IMR-90 (cell line): Measurements from ENCODE around the gene MYEOV. TPM values are rescaled to one million over a fixed set of nuclear protein-coding genes. Genes with fewer than 3 reads are reported as not detected.

Source experiments
- ATAC-seq: fragments of 200-7000 bp; cut with Tn5 transposase; 2 replicates; pipeline ENCODE4 v1.9.1; 2020; ENCODE audit warnings: low read depth, mild to moderate bottlenecking, moderate library complexity
- BruUV-seq: library from RNA; stranded (reverse); fragments of 400-500 nt; replicated peaks from 2 replicates; lab custom pipeline; 2021; lab: Mats Ljungman, UMichigan
- CTCF ChIA-PET: fragments of 300-600 bp; formaldehyde crosslinking; extraction: SDS; loops from one replicate; lab custom pipeline; 2021; ENCODE audit warnings: antibody characterized with exemption; lab: Yijun Ruan, JAX
- POLR2A ChIA-PET: fragments of 300-600 bp; sonication (Branson Sonifier 250); formaldehyde crosslinking; loops from one replicate; lab custom pipeline; 2022; ENCODE audit warnings: antibody characterized with exemption; ENCODE audit not compliant: unreplicated experiment; lab: Charles Lee
- DNase-seq: peaks from one replicate; pipeline ENCODE4 v3.0.0; 2013
- H2AFZ ChIP-seq: replicated peaks from 2 replicates; pipeline ENCODE3; 2013; ENCODE audit warnings: low read length, mild to moderate bottlenecking; ENCODE audit not compliant: poor library complexity
- H2AK5ac ChIP-seq: 2 replicates; pipeline ENCODE4 v1.6.1; 2013; ENCODE audit warnings: low read depth, low read length, inconsistent platforms
- H2AK9ac ChIP-seq: replicated peaks from 2 replicates; pipeline ENCODE3; 2013; ENCODE audit warnings: mild to moderate bottlenecking, low read depth, low read length, moderate library complexity; ENCODE audit not compliant: poor library complexity
- H2BK120ac ChIP-seq: 2 replicates; pipeline ENCODE4 v1.6.1; 2013; ENCODE audit warnings: low read depth, low read length, inconsistent platforms
- H2BK15ac ChIP-seq: 3 replicates; pipeline ENCODE4 v1.6.1; 2013; ENCODE audit warnings: low read depth, low read length, inconsistent platforms
- H2BK20ac ChIP-seq: 2 replicates; pipeline ENCODE4 v1.6.1; 2013; ENCODE audit warnings: low read depth, mild to moderate bottlenecking, inconsistent platforms, low read length, moderate library complexity
- H2BK5ac ChIP-seq: 2 replicates; pipeline ENCODE4 v1.6.1; 2013; ENCODE audit warnings: mild to moderate bottlenecking, low read depth, low read length, inconsistent platforms; ENCODE audit not compliant: poor library complexity, severe bottlenecking
- H3K14ac ChIP-seq: replicated peaks from 2 replicates; pipeline ENCODE4 v1.6.1; 2013; ENCODE audit warnings: low read depth, low read length, inconsistent platforms
- H3K18ac ChIP-seq: 2 replicates; pipeline ENCODE4 v1.6.1; 2013; ENCODE audit warnings: low read depth, low read length, control low read depth
- H3K23ac ChIP-seq: 2 replicates; pipeline ENCODE4 v1.6.1; 2013; ENCODE audit warnings: low read depth, low read length, inconsistent platforms
- H3K27ac ChIP-seq: 2 replicates; pipeline ENCODE4 v1.5.1; 2013; ENCODE audit warnings: mild to moderate bottlenecking, control low read depth, low read length; ENCODE audit not compliant: insufficient read depth
- H3K27me3 ChIP-seq: 2 replicates; pipeline ENCODE4 v1.6.1; 2013; ENCODE audit warnings: low read length; ENCODE audit not compliant: control insufficient read depth, insufficient read depth
- H3K36me3 ChIP-seq: 2 replicates; pipeline ENCODE4 v1.6.1; 2013; ENCODE audit warnings: low read length, mixed read lengths; ENCODE audit not compliant: control insufficient read depth, insufficient read depth
- H3K4ac ChIP-seq: 2 replicates; pipeline ENCODE4 v1.6.1; 2013; ENCODE audit warnings: low read depth, low read length, inconsistent platforms
- H3K4me1 ChIP-seq: 2 replicates; pipeline ENCODE4 v1.6.1; 2013; ENCODE audit warnings: low read length, mixed read lengths; ENCODE audit not compliant: control insufficient read depth, insufficient read depth
- H3K4me2 ChIP-seq: 2 replicates; pipeline ENCODE4 v1.6.1; 2013; ENCODE audit warnings: low read depth, mild to moderate bottlenecking, control low read depth, low read length, moderate library complexity
- H3K4me3 ChIP-seq: 2 replicates; pipeline ENCODE4 v1.5.1; 2013; ENCODE audit warnings: low read depth, mild to moderate bottlenecking, control low read depth, low read length, moderate library complexity; ENCODE audit not compliant: insufficient read depth
- H3K56ac ChIP-seq: 2 replicates; pipeline ENCODE4 v1.6.1; 2013; ENCODE audit warnings: low read length, inconsistent platforms; ENCODE audit not compliant: insufficient read depth; ENCODE audit errors: extremely low read depth
- H3K79me1 ChIP-seq, 2 experiments: 2 replicates each; pipeline ENCODE4 v1.6.1; 2013; ENCODE audit warnings: low read length in 2 of 2, inconsistent platforms in 1 of 2, low read depth in 1 of 2
- H3K9ac ChIP-seq: 2 replicates; pipeline ENCODE4 v1.6.1; 2013; ENCODE audit warnings: low read depth, low read length, control low read depth
- H3K9me1 ChIP-seq: 2 replicates; pipeline ENCODE4 v1.6.1; 2013; ENCODE audit warnings: low read length, inconsistent platforms; ENCODE audit not compliant: insufficient read depth
- H3K9me3 ChIP-seq: 2 replicates; pipeline ENCODE4 v1.6.1; 2013; ENCODE audit warnings: low read length; ENCODE audit not compliant: control insufficient read depth, insufficient read depth
- H4K20me1 ChIP-seq: 2 replicates; pipeline ENCODE4 v1.6.1; 2013; ENCODE audit warnings: low read length, inconsistent platforms; ENCODE audit not compliant: insufficient read depth
- H4K5ac ChIP-seq: 2 replicates; pipeline ENCODE4 v1.6.1; 2013; ENCODE audit warnings: mild to moderate bottlenecking, low read depth, low read length, control low read depth
- H4K8ac ChIP-seq, 2 experiments: 2 replicates each; pipeline ENCODE4 v1.6.1; 2013; ENCODE audit warnings: low read depth in 2 of 2, low read length in 2 of 2, control low read depth in 1 of 2, inconsistent platforms in 1 of 2
- H4K91ac ChIP-seq: 2 replicates; pipeline ENCODE4 v1.6.1; 2013; ENCODE audit warnings: low read depth, low read length, inconsistent platforms; ENCODE audit not compliant: insufficient read depth
- BHLHE40 ChIP-seq: fragments of 150-350 bp; IDR thresholded peaks from 2 replicates; pipeline ENCODE4 v1.6.1; 2016; ENCODE audit warnings: mild to moderate bottlenecking, low read depth, low read length
- CHD1 ChIP-seq: IDR thresholded peaks from 2 replicates; pipeline ENCODE4 v1.6.1; 2012; ENCODE audit warnings: low read depth, low read length, improper control_type of control experiment
- MAFK ChIP-seq: IDR thresholded peaks from 2 replicates; pipeline ENCODE4 v1.6.1; 2012; ENCODE audit warnings: low read depth, low read length, improper control_type of control experiment
- MAZ ChIP-seq: IDR thresholded peaks from 2 replicates; pipeline ENCODE4 v1.6.1; 2012; ENCODE audit warnings: low read depth, mild to moderate bottlenecking, low read length, improper control_type of control experiment, moderate library complexity, borderline replicate concordance
- NFE2L2 ChIP-seq: fragments of 150-350 bp; IDR thresholded peaks from 2 replicates; pipeline ENCODE4 v1.6.1; 2016; ENCODE audit warnings: low read depth, mild to moderate bottlenecking, low read length
- RAD21 ChIP-seq: IDR thresholded peaks from 2 replicates; pipeline ENCODE4 v1.6.1; 2012; ENCODE audit warnings: low read length, improper control_type of control experiment
- RCOR1 ChIP-seq: IDR thresholded peaks from 2 replicates; pipeline ENCODE4 v1.6.1; 2012; ENCODE audit warnings: mild to moderate bottlenecking, low read length, improper control_type of control experiment; ENCODE audit not compliant: insufficient replicate concordance
- SMC3 ChIP-seq: fragments of 150-350 bp; IDR thresholded peaks from 2 replicates; pipeline ENCODE4 v1.6.1; 2016; ENCODE audit warnings: low read depth, mild to moderate bottlenecking, antibody characterized with exemption, low read length, moderate library complexity
- USF2 ChIP-seq: fragments of 150-350 bp; IDR thresholded peaks from 2 replicates; pipeline ENCODE4 v1.6.1; 2017; ENCODE audit warnings: mild to moderate bottlenecking, antibody characterized with exemption, low read length, low read depth
- WGBS, 2 experiments: methylation state at CpG; one replicate each; pipeline versions ENCODE4 v1.1.5 to v1.1.7; 2013; ENCODE audit warnings: missing lambda C conversion rate in 2 of 2; ENCODE audit not compliant: insufficient read length in 1 of 2; ENCODE audit errors: extremely low coverage in 2 of 2; 5-methylcytosine and 5-hydroxymethylcytosine counted together
- dilution Hi-C: fragments of 300-500 bp; cut with HindIII; formaldehyde crosslinking; loops from one replicate; pipeline ENCODE4 v1.14.3; 2018; ENCODE audit warnings: low sequenced_read_pairs; ENCODE audit not compliant: unreplicated experiment
- in situ Hi-C: fragments of 300-500 bp; cut with MboI; formaldehyde crosslinking; loops from 3 replicates; pipeline ENCODE4 v1.14.3; 2019; ENCODE audit warnings: low sequenced_read_pairs, inconsistent platforms, mixed read lengths
- intact Hi-C: fragments of 100-400 bp; cut with micrococcal nuclease; formaldehyde crosslinking; loops from 2 replicates; pipeline ENCODE4 v1.10.0; 2022
- polyA plus RNA-seq, 3 experiments: library from polyadenylated mRNA; depleted of rRNA; stranded (reverse); fragments of >200 nt; gene quantifications; 2 replicates each; pipeline ENCODE4 v1.2.3, GENCODE V29; 2012; ENCODE audit warnings: low replicate concordance in 1 of 3
- total RNA-seq: library from RNA; depleted of rRNA; stranded (reverse); fragments of >200 nt; gene quantifications from 2 replicates; pipeline ENCODE4 v1.2.3, GENCODE V29; 2012
- TF ChIP-seq, protein P1 (sequence below): fragments of 150-350 bp; IDR thresholded peaks from 2 replicates; pipeline ENCODE4 v1.6.1; 2016; ENCODE audit warnings: low read depth, mild to moderate bottlenecking, low read length, moderate library complexity, borderline replicate concordance

MYEOV gene
- total and polyA plus RNA-seq, 2 of the 4 experiments (the other 2 are of a cell fraction), result 5.8 to 6.8 TPM

- no CpG with 5 or more reads among the region's 16 CpGs for WGBS, 2 experiments
- no peak overlapping the region for H2BK5ac ChIP-seq
- peak overlapping the region; percentile 39; the same call in 1 of the 2 replicates for H2AK5ac ChIP-seq
- intact Hi-C loops (no loop called here), dilution Hi-C loops (no loop called here), in situ Hi-C loops (no loop called here)
- H3K36me3 ChIP-seq, result no peaks in the 10 kb centered on the region
- H3K9me1 ChIP-seq, result no peaks in the 10 kb centered on the region
- H4K5ac ChIP-seq, result no peak overlapping the region
- H2BK20ac ChIP-seq, result no peak overlapping the region
- ChIA-PET POLR2A (no interaction called here), CTCF (no interaction called here)
- no peak overlapping the region for H3K9ac ChIP-seq
- no peak overlapping the region; the same call in 1 of the 2 replicates for H4K91ac ChIP-seq
- no peak overlapping the region for H2BK15ac ChIP-seq
- no peak overlapping the region for H4K8ac ChIP-seq
- no peak overlapping the region for H3K4me3 ChIP-seq
- no peak overlapping the region for H2BK120ac ChIP-seq
- H3K79me1 ChIP-seq, result no peaks in the 10 kb centered on the region
- no peaks in the 10 kb centered on the region for H4K20me1 ChIP-seq
- peaks cover 6% of the 10 kb centered on the region for H3K27me3 ChIP-seq
- no peak overlapping the region for H3K14ac ChIP-seq
- H3K18ac ChIP-seq, result no peak overlapping the region
- H3K4ac ChIP-seq, result no peak overlapping the region
- H3K56ac ChIP-seq, result no peak overlapping the region
- H3K23ac ChIP-seq, result no peak overlapping the region
- peak overlapping the region; percentile 67 for H2AK9ac ChIP-seq
- BruUV-seq, result no TSS peak
- no peak for DNase-seq
- no peak overlapping the region for H3K4me2 ChIP-seq
- peaks cover 7% of the 10 kb centered on the region for H3K4me1 ChIP-seq
- no peak for TF ChIP-seq SMC3
- no peak for TF ChIP-seq CHD1
- no peak for TF ChIP-seq USF2
- no peak for TF ChIP-seq RCOR1
- TF ChIP-seq, protein P1, sequence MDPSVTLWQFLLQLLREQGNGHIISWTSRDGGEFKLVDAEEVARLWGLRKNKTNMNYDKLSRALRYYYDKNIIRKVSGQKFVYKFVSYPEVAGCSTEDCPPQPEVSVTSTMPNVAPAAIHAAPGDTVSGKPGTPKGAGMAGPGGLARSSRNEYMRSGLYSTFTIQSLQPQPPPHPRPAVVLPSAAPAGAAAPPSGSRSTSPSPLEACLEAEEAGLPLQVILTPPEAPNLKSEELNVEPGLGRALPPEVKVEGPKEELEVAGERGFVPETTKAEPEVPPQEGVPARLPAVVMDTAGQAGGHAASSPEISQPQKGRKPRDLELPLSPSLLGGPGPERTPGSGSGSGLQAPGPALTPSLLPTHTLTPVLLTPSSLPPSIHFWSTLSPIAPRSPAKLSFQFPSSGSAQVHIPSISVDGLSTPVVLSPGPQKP, result no peak
- TF ChIP-seq RAD21, result no peak
- TF ChIP-seq BHLHE40, result no peak
- no peak for TF ChIP-seq MAFK
- no peak for TF ChIP-seq MAZ
- no peak for TF ChIP-seq NFE2L2
- peak overlapping the region; percentile 2 for H2AFZ ChIP-seq
- ATAC-seq, result no peak
- no peak overlapping the region for H3K27ac ChIP-seq
- peaks cover 23% of the 10 kb centered on the region for H3K9me3 ChIP-seq
Observed at GRCh38 chr11:69250186-69251056, 43.5 kb upstream of the MYEOV start.
